ENCODE measurements around the gene C2orf76.

C2orf76 gene

GRCh38 chr2:119337749-119338148, 28.9 kb downstream of the C2orf76 start:
- DNase-seq (ENCODE audit: low read depth): no peak

- no peak for DNase-seq (ENCODE audit: low read depth)
These were observed 32.8 kb downstream of the C2orf76 start for GRCh38 chr2:119333833-119334232.

- DNase-seq (ENCODE audit: low read depth): no peak
These were observed 33.3 kb downstream of the C2orf76 start for GRCh38 chr2:119333360-119333759.

GRCh38 chr2:119332953-119333352, 33.7 kb downstream of the C2orf76 start:
- no peak for DNase-seq (ENCODE audit: low read depth)

GRCh38 chr2:119327431-119327830, 39.2 kb downstream of the C2orf76 start:
- DNase-seq (ENCODE audit: low read depth): no peak

- DNase-seq (ENCODE audit: low read depth): no peak
These were observed 39.7 kb downstream of the C2orf76 start for GRCh38 chr2:119326938-119327337.

- DNase-seq (ENCODE audit: low read depth): no peak
These were observed 41.9 kb downstream of the C2orf76 start for GRCh38 chr2:119324685-119325270.

- DNase-seq (ENCODE audit: low read depth): no peak
These were observed 43.2 kb downstream of the C2orf76 start for GRCh38 chr2:119323459-119323858.

GRCh38 chr2:119319593-119319992, 47.0 kb downstream of the C2orf76 start:
- DNase-seq (ENCODE audit: low read depth): no peak

GRCh38 chr2:119317554-119317953, 49.1 kb downstream of the C2orf76 start:
- DNase-seq (ENCODE audit: low read depth): no peak

GRCh38 chr2:119316066-119316465, 50.6 kb downstream of the C2orf76 start:
- no peak for DNase-seq (ENCODE audit: low read depth)

GRCh38 chr2:119315241-119315925, 51.3 kb downstream of the C2orf76 start:
- DNase-seq (ENCODE audit: low read depth): no peak

GRCh38 chr2:119311831-119312230, 54.8 kb downstream of the C2orf76 start:
- DNase-seq (ENCODE audit: low read depth): no peak

- DNase-seq (ENCODE audit: low read depth): no peak
These were observed 55.3 kb downstream of the C2orf76 start for GRCh38 chr2:119311371-119311770.

- DNase-seq (ENCODE audit: low read depth): no peak
These were observed 57.8 kb downstream of the C2orf76 start for GRCh38 chr2:119308793-119309330.

GRCh38 chr2:119307419-119308140, 59.1 kb downstream of the C2orf76 start:
- DNase-seq (ENCODE audit: low read depth): no peak

- DNase-seq (ENCODE audit: low read depth): no peak
These were observed 60.4 kb downstream of the C2orf76 start for GRCh38 chr2:119306196-119306590.

- no peak for DNase-seq (ENCODE audit: low read depth)
These were observed 61.0 kb downstream of the C2orf76 start for GRCh38 chr2:119305497-119306195.

- DNase-seq (ENCODE audit: low read depth): no peak
These were observed 61.8 kb downstream of the C2orf76 start for GRCh38 chr2:119304847-119305246.

GRCh38 chr2:119301413-119301812, 65.2 kb downstream of the C2orf76 start:
- DNase-seq (ENCODE audit: low read depth): no peak

- DNase-seq (ENCODE audit: low read depth): no peak
These were observed 70.8 kb downstream of the C2orf76 start for GRCh38 chr2:119295688-119296375.

- DNase-seq (ENCODE audit: low read depth): no peak
These were observed 72.0 kb downstream of the C2orf76 start for GRCh38 chr2:119294671-119295070.
